Sigmoid colon (tissue), 7 donors: ENCODE results near the gene ICOS. TPM values are rescaled to one million over a fixed set of nuclear protein-coding genes. Genes with fewer than 3 reads are reported as not detected.

ENCODE experiments used
- DNase-seq: peaks from one replicate; pipeline ENCODE4 v3.0.0-alpha.2; 2019
- H3K27ac ChIP-seq, 4 donors: fragments of 200-600 bp; sonication (generic); one replicate each; pipeline ENCODE4 v1.5.1; 2016 to 2019; ENCODE audit warnings: mild to moderate bottlenecking in 1 of 4
- H3K27me3 ChIP-seq, 3 donors: fragments of 200-600 bp; sonication (generic); one replicate each; pipeline ENCODE4 v1.5.1; 2019; ENCODE audit warnings: mild to moderate bottlenecking in 1 of 3
- H3K36me3 ChIP-seq, 4 donors: fragments of 200-600 bp; sonication (generic); one replicate each; pipeline ENCODE4 v1.5.1; 2016 to 2019
- H3K4me1 ChIP-seq, 4 donors: fragments of 200-600 bp; sonication (generic); one replicate each; pipeline ENCODE4 v1.5.1; 2017 to 2019
- H3K4me3 ChIP-seq, 4 donors: fragments of 200-600 bp; sonication (generic); one replicate each; pipeline ENCODE4 v1.5.1; 2017 to 2019; ENCODE audit warnings: mild to moderate bottlenecking in 2 of 4, moderate library complexity in 1 of 4
- H3K9me3 ChIP-seq, 4 donors: fragments of 200-600 bp in 3 of 4; sonication (generic) in 3 of 4; one replicate each; pipeline versions ENCODE4 v1.5.1 to v1.6.1; 2013 to 2019
- EP300 ChIP-seq, 4 donors: sonication (generic); formaldehyde crosslinking; IDR thresholded peaks; one replicate each; pipeline ENCODE4 v1.6.1; 2017; ENCODE audit warnings: antibody characterized with exemption in 4 of 4
- POLR2A ChIP-seq, 2 donors: fragments of 450-650 bp; IDR thresholded peaks; one replicate each; pipeline ENCODE4 v1.6.1; 2016; ENCODE audit warnings: antibody characterized with exemption in 2 of 2, mild to moderate bottlenecking in 2 of 2, moderate library complexity in 2 of 2
- POLR2AphosphoS5 ChIP-seq, 4 donors: sonication (generic); formaldehyde crosslinking; IDR thresholded peaks; one replicate each; pipeline ENCODE4 v1.6.1; 2017; ENCODE audit warnings: antibody characterized with exemption in 4 of 4
- WGBS, 2 donors: extraction: QIAGEN DNeasy Blood & Tissue Kit; methylation state at CpG; one replicate each; pipeline ENCODE4 v1.1.7; 2013; 5-methylcytosine and 5-hydroxymethylcytosine counted together
- intact Hi-C: fragments of 100-400 bp; cut with DNase I; formaldehyde crosslinking; loops from one replicate; pipeline ENCODE4 v1.15.1; 2023
- polyA plus RNA-seq, 3 donors: library from polyadenylated mRNA; stranded (reverse); fragments of 200-250 nt; gene quantifications; one replicate each; pipeline ENCODE4 v1.2.3, GENCODE V29; 2013
- total RNA-seq, 4 donors: library from RNA; depleted of rRNA; stranded (reverse); fragments of >200 nt; gene quantifications; one replicate each; pipeline ENCODE4 v1.1.0, GENCODE V29; 2016
- TF ChIP-seq, protein P1 (sequence below), 4 experiments: fragments of 450-650 bp in 3 of 4; fragments of 200-600 bp in 1 of 4; IDR thresholded peaks; one replicate each; pipeline ENCODE4 v1.5.1; 2016 to 2019; ENCODE audit warnings: antibody characterized with exemption in 4 of 4, mild to moderate bottlenecking in 3 of 4, moderate library complexity in 2 of 4
- donor health status: healthy with polysubstance abuse.
- donor health status: Bipolar disorder and iron deficiency.
- donor health status: healthy.

The ICOS gene
- total and polyA plus RNA-seq, 7 donors: 0.27 to 6.4 TPM; not detected in 5

DNA sequence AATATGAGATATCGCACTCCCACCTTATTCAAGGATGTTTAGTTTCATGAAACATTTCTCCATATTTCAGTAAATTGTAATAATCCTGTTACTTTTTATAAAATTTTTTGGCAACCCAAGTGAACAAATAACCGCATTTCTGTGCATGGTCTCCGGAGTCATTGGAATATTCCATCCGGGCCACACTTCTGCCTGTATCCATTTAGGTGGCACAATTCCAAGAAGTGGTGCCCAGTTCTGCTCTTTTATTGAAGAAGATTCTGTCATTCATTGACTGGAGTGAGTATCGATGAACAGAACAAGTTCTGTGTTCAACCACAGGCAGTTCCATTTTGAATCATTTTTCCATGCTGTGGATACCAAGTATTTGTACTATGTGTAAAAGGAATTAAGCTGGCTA lies 26.6 kb upstream of the ICOS start:
- no peaks in the 10 kb centered on the region for H3K9me3 ChIP-seq
- DNase-seq: no peak
- H3K27me3 ChIP-seq: no peaks in the 10 kb centered on the region
- peaks cover 0 to 18% (median 15%) of the 10 kb centered on the region in 4 donors for H3K4me1 ChIP-seq
- 34 to 58% methylated on average over 5 of the region's 5 CpGs for WGBS, 2 donors
- no peaks in the 10 kb centered on the region for H3K36me3 ChIP-seq
- peak overlapping the region in 3 of 4 donors; percentile 13 to 31 (median 22) for H3K4me3 ChIP-seq
- H3K27ac ChIP-seq: peak overlapping the region in 1 of 4 donors; percentile 60
- TF ChIP-seq POLR2A (IDR thresholded peaks at IDR 0.05): no peak
- TF ChIP-seq, protein P1, sequence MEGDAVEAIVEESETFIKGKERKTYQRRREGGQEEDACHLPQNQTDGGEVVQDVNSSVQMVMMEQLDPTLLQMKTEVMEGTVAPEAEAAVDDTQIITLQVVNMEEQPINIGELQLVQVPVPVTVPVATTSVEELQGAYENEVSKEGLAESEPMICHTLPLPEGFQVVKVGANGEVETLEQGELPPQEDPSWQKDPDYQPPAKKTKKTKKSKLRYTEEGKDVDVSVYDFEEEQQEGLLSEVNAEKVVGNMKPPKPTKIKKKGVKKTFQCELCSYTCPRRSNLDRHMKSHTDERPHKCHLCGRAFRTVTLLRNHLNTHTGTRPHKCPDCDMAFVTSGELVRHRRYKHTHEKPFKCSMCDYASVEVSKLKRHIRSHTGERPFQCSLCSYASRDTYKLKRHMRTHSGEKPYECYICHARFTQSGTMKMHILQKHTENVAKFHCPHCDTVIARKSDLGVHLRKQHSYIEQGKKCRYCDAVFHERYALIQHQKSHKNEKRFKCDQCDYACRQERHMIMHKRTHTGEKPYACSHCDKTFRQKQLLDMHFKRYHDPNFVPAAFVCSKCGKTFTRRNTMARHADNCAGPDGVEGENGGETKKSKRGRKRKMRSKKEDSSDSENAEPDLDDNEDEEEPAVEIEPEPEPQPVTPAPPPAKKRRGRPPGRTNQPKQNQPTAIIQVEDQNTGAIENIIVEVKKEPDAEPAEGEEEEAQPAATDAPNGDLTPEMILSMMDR (IDR thresholded peaks at IDR 0.05): no peak
- TF ChIP-seq EP300 (IDR thresholded peaks at IDR 0.05): no peak
- TF ChIP-seq POLR2AphosphoS5 (IDR thresholded peaks at IDR 0.05): no peak
- intact Hi-C loops: loop anchor here (1.0 to 10.0 kb wide), 3 partner anchors 95 to 426 kb away; no protein-coding TSS in a partner anchor

DNA sequence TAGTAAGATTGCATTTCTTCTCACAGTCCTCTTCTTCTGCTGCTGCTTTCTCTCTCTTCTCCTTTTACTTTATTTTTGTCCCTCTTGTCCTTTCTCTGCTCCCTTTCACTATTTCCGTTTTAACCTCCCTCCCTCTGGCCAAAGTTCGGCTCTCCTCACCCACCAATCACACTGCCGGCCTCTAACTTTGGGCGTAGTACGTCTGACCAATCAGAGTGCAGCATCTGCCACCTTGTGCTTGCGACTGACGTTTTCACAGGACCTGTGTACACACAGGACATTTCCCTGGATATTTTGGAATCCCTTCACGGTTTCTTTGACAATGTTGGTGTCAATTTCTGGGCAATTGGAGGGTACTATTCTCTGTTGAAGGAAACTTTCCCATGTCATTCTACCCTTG lies 22.6 kb upstream of the ICOS start:
- Histone ChIP-seq H3K9me3 (no peaks in the 10 kb centered on the region), H3K4me1 (peaks cover 0 to 16% (median 8%) of the 10 kb centered on the region in 4 donors), H3K4me3 (no peak overlapping the region), H3K27ac (no peak overlapping the region), H3K27me3 (no peaks in the 10 kb centered on the region), H3K36me3 (no peaks in the 10 kb centered on the region)
- TF ChIP-seq POLR2AphosphoS5 (IDR thresholded peaks at IDR 0.05): no peak
- TF ChIP-seq EP300 (IDR thresholded peaks at IDR 0.05): no peak
- TF ChIP-seq POLR2A (IDR thresholded peaks at IDR 0.05): no peak
- TF ChIP-seq, protein P1 (IDR thresholded peaks at IDR 0.05): no peak
- WGBS, 2 donors: 61 to 81% methylated on average over 8 of the region's 8 CpGs
- intact Hi-C loops: no loop called here
- no peak for DNase-seq

DNA sequence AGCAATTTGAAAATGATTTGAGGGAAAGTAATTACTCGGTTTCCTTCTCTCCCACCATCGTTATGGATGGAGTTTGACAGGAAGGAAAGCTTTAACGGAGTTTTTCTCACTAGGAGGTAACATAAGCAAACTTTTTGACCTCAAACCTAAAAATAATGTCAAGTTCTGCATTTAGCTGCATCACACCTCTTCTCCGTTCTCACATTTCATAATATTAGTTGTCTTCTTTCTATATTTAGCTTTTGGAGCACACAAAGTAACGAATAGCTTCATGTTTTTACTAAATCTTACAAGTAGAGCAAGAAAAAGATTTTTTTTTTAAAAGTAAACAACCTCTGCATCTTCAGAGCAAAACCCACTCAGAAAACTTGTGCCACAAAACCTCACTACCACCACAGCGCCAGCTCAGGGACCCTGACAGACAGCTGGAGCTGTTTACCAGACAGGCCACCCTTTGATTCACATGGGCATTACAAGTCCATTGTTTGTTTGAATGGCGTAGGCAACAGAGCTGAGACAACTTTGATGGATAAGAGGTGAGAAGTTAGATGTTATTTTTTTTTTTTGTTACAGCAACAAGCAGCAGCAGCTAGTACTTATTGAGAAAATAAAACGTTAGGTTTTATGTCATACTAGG lies 21.9 kb upstream of the ICOS start:
- intact Hi-C loops: no loop called here
- Histone ChIP-seq H3K4me3 (no peak overlapping the region), H3K36me3 (no peaks in the 10 kb centered on the region), H3K4me1 (peaks cover 0 to 13% (median under 1%) of the 10 kb centered on the region in 4 donors), H3K9me3 (no peaks in the 10 kb centered on the region), H3K27ac (no peak overlapping the region), H3K27me3 (no peaks in the 10 kb centered on the region)
- no peak for TF ChIP-seq EP300 (IDR thresholded peaks at IDR 0.05)
- TF ChIP-seq POLR2AphosphoS5 (IDR thresholded peaks at IDR 0.05): no peak
- TF ChIP-seq, protein P1 (IDR thresholded peaks at IDR 0.05): no peak
- no peak for DNase-seq
- 49 to 71% methylated on average over 8 of the region's 8 CpGs for WGBS, 2 donors

- TF ChIP-seq EP300 (IDR thresholded peaks at IDR 0.05): no peak
- TF ChIP-seq, protein P1 (IDR thresholded peaks at IDR 0.05): no peak
- no peak for TF ChIP-seq POLR2AphosphoS5 (IDR thresholded peaks at IDR 0.05)
- no peak for TF ChIP-seq POLR2A (IDR thresholded peaks at IDR 0.05)
- DNase-seq: no peak
- Histone ChIP-seq H3K36me3 (no peaks in the 10 kb centered on the region), H3K27ac (no peak overlapping the region), H3K4me3 (no peak overlapping the region), H3K27me3 (no peaks in the 10 kb centered on the region), H3K4me1 (peaks cover 0 to 13% (median 0%) of the 10 kb centered on the region in 4 donors), H3K9me3 (no peaks in the 10 kb centered on the region)
- 76 to 77% methylated on average over 7 of the region's 7 CpGs for WGBS, 2 donors
- intact Hi-C loops: no loop called here
Observed at GRCh38 chr2:203915256-203915655, 21.3 kb upstream of the ICOS start.

DNA sequence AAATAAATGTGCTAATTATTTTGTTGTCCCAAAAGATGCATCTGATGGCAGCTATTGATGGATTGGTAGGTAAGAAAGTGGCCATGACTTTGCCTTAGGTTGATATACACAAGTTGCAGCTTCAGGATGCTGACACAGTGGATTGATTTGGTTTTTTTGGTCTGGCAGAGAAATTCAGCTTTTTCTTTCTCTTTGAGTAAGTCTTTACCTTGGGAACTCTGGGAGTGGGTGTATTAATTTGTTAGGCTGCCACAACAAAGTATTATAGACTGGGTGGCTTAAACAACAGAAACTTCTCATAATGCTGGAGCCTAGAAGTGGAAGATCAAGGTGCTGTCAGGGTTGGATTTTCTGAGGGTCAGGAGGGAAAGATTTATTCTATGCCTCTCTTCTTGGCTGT lies 19.8 kb upstream of the ICOS start:
- no peaks in the 10 kb centered on the region for H3K36me3 ChIP-seq
- peaks cover 0 to 13% (median 0%) of the 10 kb centered on the region in 4 donors for H3K4me1 ChIP-seq
- H3K27me3 ChIP-seq: no peaks in the 10 kb centered on the region
- no peak for TF ChIP-seq POLR2AphosphoS5 (IDR thresholded peaks at IDR 0.05)
- TF ChIP-seq POLR2A (IDR thresholded peaks at IDR 0.05): no peak
- TF ChIP-seq EP300 (IDR thresholded peaks at IDR 0.05): no peak
- no peak overlapping the region for H3K4me3 ChIP-seq
- no peak overlapping the region for H3K27ac ChIP-seq
- intact Hi-C loops: no loop called here
- H3K9me3 ChIP-seq: no peaks in the 10 kb centered on the region
- no peak for DNase-seq
